Measurements from ENCODE around the gene CDH4.

The CDH4 gene

GRCh38 chr20:61738601-61739069 lies 486.6 kb downstream of the CDH4 start:
- no peak overlapping the region for H3K4me3 ChIP-seq (ENCODE audit: low read depth, low read length)
- TF ChIP-seq CTCF (IDR thresholded peaks at IDR 0.05; ENCODE audit: control insufficient read depth, extremely low read depth, insufficient read depth) = no peak
- DNase-seq (ENCODE audit: low read depth) = no peak

GRCh38 chr20:61739086-61739831 lies 487.2 kb downstream of the CDH4 start:
- no peak for DNase-seq (ENCODE audit: low read depth)
- no peak overlapping the region for H3K4me3 ChIP-seq (ENCODE audit: low read depth, low read length)
- TF ChIP-seq CTCF (IDR thresholded peaks at IDR 0.05; ENCODE audit: control insufficient read depth, extremely low read depth, insufficient read depth) = 0 out of 2 replicates have a peak, but pooled peaks have one; percentile 22

GRCh38 chr20:61739832-61740118 lies 487.7 kb downstream of the CDH4 start:
- no peak for TF ChIP-seq CTCF (IDR thresholded peaks at IDR 0.05; ENCODE audit: control insufficient read depth, extremely low read depth, insufficient read depth)

GRCh38 chr20:61742097-61742825 lies 490.2 kb downstream of the CDH4 start:
- no peak overlapping the region for H3K4me3 ChIP-seq (ENCODE audit: low read depth, low read length)
- no peak for DNase-seq (ENCODE audit: low read depth)
- TF ChIP-seq CTCF (IDR thresholded peaks at IDR 0.05; ENCODE audit: control insufficient read depth, extremely low read depth, insufficient read depth) = no peak

More at GRCh38 chr20:61739832-61740118, 487.7 kb downstream of the CDH4 start:
- H3K4me3 ChIP-seq (ENCODE audit: low read depth, low read length) = no peak overlapping the region
- DNase-seq (ENCODE audit: low read depth) = no peak

- no peak overlapping the region for H3K4me3 ChIP-seq (ENCODE audit: low read depth, low read length)
- DNase-seq (ENCODE audit: low read depth) = no peak
- no peak for TF ChIP-seq CTCF (IDR thresholded peaks at IDR 0.05; ENCODE audit: control insufficient read depth, extremely low read depth, insufficient read depth)
Observed at GRCh38 chr20:61743606-61744005, 491.5 kb downstream of the CDH4 start.

- TF ChIP-seq CTCF (IDR thresholded peaks at IDR 0.05; ENCODE audit: control insufficient read depth, extremely low read depth, insufficient read depth) = no peak
- H3K4me3 ChIP-seq (ENCODE audit: low read depth, low read length) = no peak overlapping the region
- no peak for DNase-seq (ENCODE audit: low read depth)
Observed at GRCh38 chr20:61744691-61745396, 492.8 kb downstream of the CDH4 start.

Measured in LNCaP clone FGC (cell line).